Panc1 (cell line): ENCODE results near the gene PLCD3. TPM values are rescaled to one million over a fixed set of nuclear protein-coding genes. Genes with fewer than 3 reads are reported as not detected.

Source experiments
- ATAC-seq: fragments of 200-7000 bp; cut with Tn5 transposase; 2 replicates; pipeline ENCODE4 v1.9.1; 2020; ENCODE audit warnings: mild to moderate bottlenecking, moderate library complexity
- BruUV-seq: library from RNA; stranded (reverse); fragments of 400-500 nt; replicated peaks from 2 replicates; lab custom pipeline; 2021; lab: Mats Ljungman, UMichigan
- CTCF ChIA-PET: fragments of 300-600 bp; sonication (Branson Sonifier 250); formaldehyde crosslinking; loops from one replicate; lab custom pipeline; 2022; ENCODE audit warnings: antibody characterized with exemption; lab: Charles Lee
- POLR2A ChIA-PET: fragments of 300-600 bp; sonication (Branson Sonifier 250); formaldehyde crosslinking; loops from one replicate; lab custom pipeline; 2022; ENCODE audit warnings: antibody characterized with exemption; lab: Charles Lee
- DNase-seq: peaks from one replicate; pipeline ENCODE4 v3.0.0-alpha.2; 2010; ENCODE audit warnings: low read depth, low spot score
- H3K27ac ChIP-seq: 2 replicates; pipeline ENCODE4 v1.5.1; 2011; ENCODE audit warnings: mild to moderate bottlenecking, low read length, inconsistent platforms
- H3K27me3 ChIP-seq: fragments of 200-500 bp; sonication (Bioruptor generic); 2 replicates; pipeline ENCODE4 v1.6.0; 2014; ENCODE audit warnings: low read length, inconsistent platforms; ENCODE audit not compliant: control insufficient read depth, insufficient read depth
- H3K36me3 ChIP-seq: fragments of 200-500 bp; sonication (Bioruptor generic); 2 replicates; pipeline ENCODE4 v1.5.1; 2014; ENCODE audit warnings: inconsistent platforms, mild to moderate bottlenecking, low read length, moderate library complexity; ENCODE audit not compliant: control insufficient read depth, insufficient read depth
- H3K4me1 ChIP-seq: 2 replicates; pipeline ENCODE4 v1.5.1; 2011; ENCODE audit warnings: inconsistent platforms, mild to moderate bottlenecking, low read length, moderate library complexity; ENCODE audit not compliant: control insufficient read depth, insufficient read depth
- H3K4me3 ChIP-seq, 2 experiments: 2 replicates each; pipeline ENCODE4 v1.5.1; 2011 to 2012; ENCODE audit warnings: low read depth in 2 of 2, low read length in 2 of 2, mild to moderate bottlenecking in 2 of 2, inconsistent platforms in 1 of 2, moderate library complexity in 1 of 2
- H3K9me3 ChIP-seq: fragments of 200-500 bp; sonication (Bioruptor generic); 2 replicates; pipeline ENCODE4 v1.5.1; 2014; ENCODE audit warnings: low read depth, mild to moderate bottlenecking, inconsistent platforms, low read length, moderate library complexity; ENCODE audit not compliant: control insufficient read depth, insufficient read depth
- CTCF ChIP-seq: fragments of 450-650 bp; IDR thresholded peaks from 2 replicates; pipeline ENCODE4 v1.5.1; 2017; ENCODE audit warnings: mild to moderate bottlenecking
- POLR2AphosphoS5 ChIP-seq: IDR thresholded peaks from 2 replicates; pipeline ENCODE4 v1.6.1; 2012; ENCODE audit warnings: mild to moderate bottlenecking, low read depth, low read length, moderate library complexity
- SIN3A ChIP-seq: IDR thresholded peaks from 2 replicates; pipeline ENCODE4 v1.6.1; 2012; ENCODE audit warnings: low read depth, mild to moderate bottlenecking, low read length, moderate library complexity, borderline replicate concordance; ENCODE audit not compliant: insufficient read depth
- TCF7L2 ChIP-seq: IDR thresholded peaks from 2 replicates; pipeline ENCODE4 v1.6.1; 2011; ENCODE audit warnings: mild to moderate bottlenecking, low read depth, low read length, inconsistent platforms
- in situ Hi-C: cut with HindIII; loops from 2 replicates; pipeline ENCODE4 v1.10.0; 2016; ENCODE audit warnings: low sequenced_read_pairs, low pct_unique_long_range_greater_than_20kb
- intact Hi-C: fragments of 100-400 bp; cut with micrococcal nuclease; formaldehyde crosslinking; loops from one replicate; pipeline ENCODE4 v1.10.0; 2022; ENCODE audit not compliant: unreplicated experiment
- total RNA-seq: library from RNA; stranded (reverse); gene quantifications from one replicate; pipeline ENCODE4 v1.2.1, GENCODE V29; 2021; ENCODE audit not compliant: unreplicated experiment
- TF ChIP-seq, protein P1 (sequence below), 2 experiments: IDR thresholded peaks; 2 replicates each; pipeline ENCODE4 v1.6.1; 2011 to 2012; ENCODE audit warnings: low read depth in 2 of 2, control low read depth in 1 of 2, low read length in 1 of 2, mild to moderate bottlenecking in 1 of 2, moderate library complexity in 1 of 2; ENCODE audit not compliant: insufficient read depth in 1 of 2

PLCD3 gene
- total RNA-seq, 1 experiment from 2014 or later: 125 TPM

DNA sequence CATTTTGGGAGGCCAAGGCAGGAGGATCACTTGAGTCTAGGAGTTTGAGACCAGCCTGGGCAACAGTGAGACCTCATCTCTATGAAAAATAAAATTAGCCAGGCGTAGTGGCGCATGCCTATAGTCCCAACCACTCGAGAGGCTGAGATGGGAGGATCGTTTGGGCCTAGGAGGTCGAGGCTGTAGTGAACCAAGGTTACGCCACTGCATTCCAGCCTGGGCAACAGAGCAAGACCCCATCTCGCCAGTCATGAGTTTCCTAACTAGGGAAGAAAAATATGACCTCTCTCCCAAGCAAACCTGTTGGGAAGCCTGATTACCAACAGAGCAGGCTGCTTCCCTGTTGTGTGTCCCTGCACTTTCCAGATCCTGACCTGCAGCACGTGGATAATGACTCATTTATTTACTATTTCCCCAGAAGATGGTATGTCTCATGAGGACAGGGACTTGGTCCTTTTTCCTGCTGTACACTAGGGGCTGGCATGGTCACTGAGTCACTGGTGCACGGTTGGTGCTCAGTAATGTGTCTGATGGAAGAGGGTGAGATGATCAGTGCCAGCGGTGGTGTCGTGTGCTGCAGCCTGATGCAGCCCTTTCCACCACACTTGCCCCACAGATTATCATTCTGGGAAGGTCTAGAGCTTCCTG is 40.4 kb downstream of the PLCD3 start:
- no peak overlapping the region; the same call in 1 of the 2 replicates for H3K27ac ChIP-seq
- CTCF ChIA-PET: no interaction called here
- in situ Hi-C loops: no loop called here

GRCh38 chr17:45090711-45091110 is 41.6 kb downstream of the PLCD3 start:
- Histone ChIP-seq H3K36me3 (peaks cover 8% of the 10 kb centered on the region), H3K4me1 (peaks cover 11% of the 10 kb centered on the region), H3K9me3 (no peaks in the 10 kb centered on the region), H3K4me3 (no peak overlapping the region), H3K27me3 (no peaks in the 10 kb centered on the region), H3K27ac (no peak overlapping the region)
- ATAC-seq: no peak
- in situ Hi-C loops: no loop called here
- ChIA-PET CTCF (no interaction called here), POLR2A (no interaction called here)
- intact Hi-C loops: no loop called here
- TF ChIP-seq CTCF: no peak
- no peak for TF ChIP-seq TCF7L2
- TF ChIP-seq POLR2AphosphoS5: no peak
- TF ChIP-seq, protein P1, sequence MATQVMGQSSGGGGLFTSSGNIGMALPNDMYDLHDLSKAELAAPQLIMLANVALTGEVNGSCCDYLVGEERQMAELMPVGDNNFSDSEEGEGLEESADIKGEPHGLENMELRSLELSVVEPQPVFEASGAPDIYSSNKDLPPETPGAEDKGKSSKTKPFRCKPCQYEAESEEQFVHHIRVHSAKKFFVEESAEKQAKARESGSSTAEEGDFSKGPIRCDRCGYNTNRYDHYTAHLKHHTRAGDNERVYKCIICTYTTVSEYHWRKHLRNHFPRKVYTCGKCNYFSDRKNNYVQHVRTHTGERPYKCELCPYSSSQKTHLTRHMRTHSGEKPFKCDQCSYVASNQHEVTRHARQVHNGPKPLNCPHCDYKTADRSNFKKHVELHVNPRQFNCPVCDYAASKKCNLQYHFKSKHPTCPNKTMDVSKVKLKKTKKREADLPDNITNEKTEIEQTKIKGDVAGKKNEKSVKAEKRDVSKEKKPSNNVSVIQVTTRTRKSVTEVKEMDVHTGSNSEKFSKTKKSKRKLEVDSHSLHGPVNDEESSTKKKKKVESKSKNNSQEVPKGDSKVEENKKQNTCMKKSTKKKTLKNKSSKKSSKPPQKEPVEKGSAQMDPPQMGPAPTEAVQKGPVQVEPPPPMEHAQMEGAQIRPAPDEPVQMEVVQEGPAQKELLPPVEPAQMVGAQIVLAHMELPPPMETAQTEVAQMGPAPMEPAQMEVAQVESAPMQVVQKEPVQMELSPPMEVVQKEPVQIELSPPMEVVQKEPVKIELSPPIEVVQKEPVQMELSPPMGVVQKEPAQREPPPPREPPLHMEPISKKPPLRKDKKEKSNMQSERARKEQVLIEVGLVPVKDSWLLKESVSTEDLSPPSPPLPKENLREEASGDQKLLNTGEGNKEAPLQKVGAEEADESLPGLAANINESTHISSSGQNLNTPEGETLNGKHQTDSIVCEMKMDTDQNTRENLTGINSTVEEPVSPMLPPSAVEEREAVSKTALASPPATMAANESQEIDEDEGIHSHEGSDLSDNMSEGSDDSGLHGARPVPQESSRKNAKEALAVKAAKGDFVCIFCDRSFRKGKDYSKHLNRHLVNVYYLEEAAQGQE (IDR thresholded peaks at IDR 0.05; ENCODE audit: insufficient read depth in 1 of 2, low read depth in 2 of 2, low read length in 1 of 2): no peak
- no peak for TF ChIP-seq SIN3A
- BruUV-seq: no TSS peak
- no peak for DNase-seq

More for the DNA sequence above, 40.4 kb downstream of the PLCD3 start:
- intact Hi-C loops: no loop called here
- ATAC-seq (no peak), DNase-seq (no peak)
- POLR2A ChIA-PET: no interaction called here
- no peak overlapping the region for H3K4me3 ChIP-seq
- no peaks in the 10 kb centered on the region for H3K27me3 ChIP-seq
- TF ChIP-seq POLR2AphosphoS5 (no peak), TCF7L2 (no peak), SIN3A (no peak), CTCF (no peak)
- TF ChIP-seq, protein P1 (IDR thresholded peaks at IDR 0.05; ENCODE audit: insufficient read depth in 1 of 2, low read depth in 2 of 2, low read length in 1 of 2): no peak
- peaks cover 8% of the 10 kb centered on the region for H3K36me3 ChIP-seq
- BruUV-seq: no TSS peak
- no peaks in the 10 kb centered on the region for H3K9me3 ChIP-seq
- H3K4me1 ChIP-seq: peaks cover 11% of the 10 kb centered on the region
